Liver (tissue), 9 donors: Measurements from ENCODE around the gene NLRP11. TPM values are rescaled to one million over a fixed set of nuclear protein-coding genes. Genes with fewer than 3 reads are reported as not detected.

Experiments used
- DNase-seq: peaks from one replicate; pipeline ENCODE4 v3.0.0-alpha.2; 2017; ENCODE audit warnings: low spot score
- H3K27ac ChIP-seq, 2 donors: one replicate each; pipeline ENCODE4 v1.7.0; 2013; ENCODE audit warnings: inconsistent platforms in 2 of 2, low read length in 2 of 2, control low read depth in 1 of 2, low read depth in 1 of 2, mild to moderate bottlenecking in 1 of 2
- H3K27me3 ChIP-seq, 4 donors: one replicate each; pipeline versions ENCODE4 v1.6.1 to v1.7.0; 2013; ENCODE audit warnings: low read length in 3 of 4, inconsistent platforms in 1 of 4, mild to moderate bottlenecking in 1 of 4, moderate library complexity in 1 of 4; ENCODE audit not compliant: control insufficient read depth in 4 of 4, insufficient read depth in 4 of 4
- H3K36me3 ChIP-seq, 4 donors: one replicate each; pipeline versions ENCODE4 v1.6.1 to v1.7.0; 2013; ENCODE audit warnings: low read length in 3 of 4, mild to moderate bottlenecking in 3 of 4, low read depth in 1 of 4, moderate library complexity in 1 of 4; ENCODE audit not compliant: control insufficient read depth in 4 of 4, insufficient read depth in 3 of 4
- H3K4me1 ChIP-seq, 4 donors: one replicate each; pipeline versions ENCODE4 v1.6.1 to v1.7.0; 2013; ENCODE audit warnings: low read length in 3 of 4, mild to moderate bottlenecking in 3 of 4, moderate library complexity in 1 of 4; ENCODE audit not compliant: control insufficient read depth in 4 of 4, insufficient read depth in 4 of 4
- H3K4me3 ChIP-seq, 3 donors: one replicate each; pipeline versions ENCODE4 v1.6.1 to v1.7.0; 2013; ENCODE audit warnings: low read length in 3 of 3, control low read depth in 1 of 3, low read depth in 1 of 3, mild to moderate bottlenecking in 1 of 3
- H3K9ac ChIP-seq, 2 donors: one replicate each; pipeline ENCODE4 v1.7.0; 2013; ENCODE audit warnings: low read length in 2 of 2, mild to moderate bottlenecking in 2 of 2, moderate library complexity in 2 of 2, control low read depth in 1 of 2, low read depth in 1 of 2
- H3K9me3 ChIP-seq, 4 donors: one replicate each; pipeline versions ENCODE4 v1.6.1 to v1.7.0; 2013; ENCODE audit warnings: low read length in 3 of 4; ENCODE audit not compliant: control insufficient read depth in 4 of 4
- EGR1 ChIP-seq, 2 donors: IDR thresholded peaks; 2 replicates each; pipeline ENCODE4 v1.6.1; 2016 to 2018; ENCODE audit warnings: antibody characterized with exemption in 2 of 2, low read depth in 2 of 2
- FOXA1 ChIP-seq: IDR thresholded peaks from 2 replicates; pipeline ENCODE4 v1.6.1; 2016; ENCODE audit warnings: antibody characterized with exemption
- FOXA2 ChIP-seq: IDR thresholded peaks from 2 replicates; pipeline ENCODE4 v1.6.1; 2016; ENCODE audit warnings: antibody characterized with exemption
- GABPA ChIP-seq, 2 donors: IDR thresholded peaks in 1 of 2; conservative IDR thresholded peaks in 1 of 2; 2 replicates each; pipeline ENCODE4 v1.6.1; 2016; ENCODE audit warnings: antibody characterized with exemption in 2 of 2, mild to moderate bottlenecking in 1 of 2, moderate library complexity in 1 of 2
- HNF4A ChIP-seq, 2 donors: conservative IDR thresholded peaks; 2 replicates each; pipeline ENCODE4 v1.6.1; 2016; ENCODE audit warnings: antibody characterized with exemption in 2 of 2, mild to moderate bottlenecking in 2 of 2
- HNF4G ChIP-seq: IDR thresholded peaks from 2 replicates; pipeline ENCODE4 v1.6.1; 2016; ENCODE audit warnings: antibody characterized with exemption
- JUND ChIP-seq, 2 donors: IDR thresholded peaks; 2 replicates each; pipeline ENCODE4 v1.6.1; 2016; ENCODE audit warnings: antibody characterized with exemption in 2 of 2
- NR2F2 ChIP-seq: IDR thresholded peaks from 2 replicates; pipeline ENCODE4 v1.6.1; 2016; ENCODE audit warnings: antibody characterized with exemption
- RAD21 ChIP-seq, 2 donors: IDR thresholded peaks; 2 replicates each; pipeline ENCODE4 v1.6.1; 2016; ENCODE audit warnings: antibody characterized with exemption in 2 of 2, mild to moderate bottlenecking in 2 of 2
- RXRA ChIP-seq, 2 donors: IDR thresholded peaks; 2 replicates each; pipeline ENCODE4 v1.6.1; 2017 to 2018; ENCODE audit warnings: antibody characterized with exemption in 2 of 2, mild to moderate bottlenecking in 1 of 2
- SP1 ChIP-seq: IDR thresholded peaks from 2 replicates; pipeline ENCODE4 v1.6.1; 2018; ENCODE audit warnings: antibody characterized with exemption, mild to moderate bottlenecking
- TAF1 ChIP-seq: conservative IDR thresholded peaks from 2 replicates; pipeline ENCODE4 v1.6.1; 2016; ENCODE audit warnings: antibody characterized with exemption, mild to moderate bottlenecking
- YY1 ChIP-seq: IDR thresholded peaks from 2 replicates; pipeline ENCODE4 v1.6.1; 2016; ENCODE audit warnings: antibody characterized with exemption, mild to moderate bottlenecking
- WGBS: extraction: QIAGEN DNeasy Blood & Tissue Kit; methylation state at CpG from one replicate; pipeline ENCODE4 v1.1.7; 2013; 5-methylcytosine and 5-hydroxymethylcytosine counted together
- polyA plus RNA-seq, 2 donors: library from polyadenylated mRNA; stranded (reverse) in 1 of 2; unstranded in 1 of 2; fragments of 200-250 nt in 1 of 2; fragments of >200 nt in 1 of 2; fragmentation: Nextera tagmentation in 1 of 2; extraction: Ambion mirVana in 1 of 2; gene quantifications; one replicate each; pipeline versions ENCODE4 v1.2.1 to v1.2.3, GENCODE V29; 2013 to 2015
- total RNA-seq, 2 donors: library from RNA; depleted of rRNA; stranded (reverse); fragments of >200 nt; gene quantifications; one replicate each; pipeline ENCODE4 v1.2.3, GENCODE V29; 2014
- TF ChIP-seq, protein P1 (sequence below): fragments of 150-350 bp; IDR thresholded peaks from 2 replicates; pipeline ENCODE4 v1.5.1; 2017; ENCODE audit warnings: improper control_type of control experiment, low read depth, low read length; ENCODE audit not compliant: missing input control
- TF ChIP-seq, protein P2 (sequence below): IDR thresholded peaks from 2 replicates; pipeline ENCODE4 v1.6.1; 2016; ENCODE audit warnings: antibody characterized with exemption
- TF ChIP-seq, protein P3 (sequence below): IDR thresholded peaks from 2 replicates; pipeline ENCODE4 v1.6.1; 2016; ENCODE audit warnings: antibody characterized with exemption, mild to moderate bottlenecking
- TF ChIP-seq, protein P4 (sequence below): IDR thresholded peaks from 2 replicates; pipeline ENCODE4 v1.6.1; 2016; ENCODE audit warnings: antibody characterized with exemption
- TF ChIP-seq, protein P5 (sequence below): IDR thresholded peaks from 2 replicates; pipeline ENCODE4 v1.6.1; 2016; ENCODE audit warnings: antibody characterized with exemption
- donor health status: healthy.
- donor health status: healthy.
- donor health status: healthy.
- donor health status: healthy.
- donor health status: healthy.

Gene NLRP11
- total and polyA plus RNA-seq, 4 donors = 0.28 to 0.33 TPM; not detected in 2

DNA sequence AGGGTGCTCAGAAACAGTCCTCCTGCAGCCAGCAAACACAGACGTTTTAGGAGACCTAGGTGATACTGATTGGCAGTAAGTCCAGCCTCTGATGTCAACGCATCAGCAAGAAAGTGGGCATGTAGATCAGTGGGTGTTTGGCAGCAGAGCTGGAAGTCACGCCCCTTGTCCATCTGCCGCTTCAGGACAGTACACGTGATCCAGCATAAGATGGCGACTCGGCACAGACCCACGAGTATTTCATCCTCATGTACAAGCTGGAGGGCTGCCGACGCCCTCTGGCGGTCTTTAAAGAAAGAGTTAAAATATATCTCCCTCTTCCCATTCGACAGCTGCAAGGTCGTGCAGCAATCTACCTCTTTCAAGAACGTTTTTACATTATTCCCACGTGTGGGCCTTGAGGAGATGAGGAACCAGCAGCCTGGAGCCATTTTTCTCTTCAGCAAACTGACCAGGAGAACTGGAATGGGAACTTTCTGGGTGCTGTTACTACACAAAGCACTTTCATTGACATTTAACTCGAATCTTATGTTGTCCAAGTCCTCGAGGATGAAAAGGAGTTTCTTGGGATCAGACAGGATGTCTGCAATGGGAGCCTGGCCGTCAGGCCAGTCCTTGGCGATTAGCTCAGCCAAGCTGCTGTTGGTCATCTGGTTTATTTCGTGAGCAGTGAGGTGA is 22.3 kb downstream of the NLRP11 start:
- TF ChIP-seq RXRA (IDR thresholded peaks at IDR 0.05) = no peak
- peak in 1 of 2 donors; percentile 23 for TF ChIP-seq HNF4A (conservative IDR thresholded peaks at IDR 0.05)
- no peak for TF ChIP-seq FOXA1
- no peak for TF ChIP-seq TAF1
- TF ChIP-seq JUND (IDR thresholded peaks at IDR 0.05) = no peak
- peak; percentile 92 to 95 for TF ChIP-seq RAD21 (IDR thresholded peaks at IDR 0.05)
- TF ChIP-seq, protein P1, sequence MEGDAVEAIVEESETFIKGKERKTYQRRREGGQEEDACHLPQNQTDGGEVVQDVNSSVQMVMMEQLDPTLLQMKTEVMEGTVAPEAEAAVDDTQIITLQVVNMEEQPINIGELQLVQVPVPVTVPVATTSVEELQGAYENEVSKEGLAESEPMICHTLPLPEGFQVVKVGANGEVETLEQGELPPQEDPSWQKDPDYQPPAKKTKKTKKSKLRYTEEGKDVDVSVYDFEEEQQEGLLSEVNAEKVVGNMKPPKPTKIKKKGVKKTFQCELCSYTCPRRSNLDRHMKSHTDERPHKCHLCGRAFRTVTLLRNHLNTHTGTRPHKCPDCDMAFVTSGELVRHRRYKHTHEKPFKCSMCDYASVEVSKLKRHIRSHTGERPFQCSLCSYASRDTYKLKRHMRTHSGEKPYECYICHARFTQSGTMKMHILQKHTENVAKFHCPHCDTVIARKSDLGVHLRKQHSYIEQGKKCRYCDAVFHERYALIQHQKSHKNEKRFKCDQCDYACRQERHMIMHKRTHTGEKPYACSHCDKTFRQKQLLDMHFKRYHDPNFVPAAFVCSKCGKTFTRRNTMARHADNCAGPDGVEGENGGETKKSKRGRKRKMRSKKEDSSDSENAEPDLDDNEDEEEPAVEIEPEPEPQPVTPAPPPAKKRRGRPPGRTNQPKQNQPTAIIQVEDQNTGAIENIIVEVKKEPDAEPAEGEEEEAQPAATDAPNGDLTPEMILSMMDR = peak; percentile 58
- TF ChIP-seq, protein P2, sequence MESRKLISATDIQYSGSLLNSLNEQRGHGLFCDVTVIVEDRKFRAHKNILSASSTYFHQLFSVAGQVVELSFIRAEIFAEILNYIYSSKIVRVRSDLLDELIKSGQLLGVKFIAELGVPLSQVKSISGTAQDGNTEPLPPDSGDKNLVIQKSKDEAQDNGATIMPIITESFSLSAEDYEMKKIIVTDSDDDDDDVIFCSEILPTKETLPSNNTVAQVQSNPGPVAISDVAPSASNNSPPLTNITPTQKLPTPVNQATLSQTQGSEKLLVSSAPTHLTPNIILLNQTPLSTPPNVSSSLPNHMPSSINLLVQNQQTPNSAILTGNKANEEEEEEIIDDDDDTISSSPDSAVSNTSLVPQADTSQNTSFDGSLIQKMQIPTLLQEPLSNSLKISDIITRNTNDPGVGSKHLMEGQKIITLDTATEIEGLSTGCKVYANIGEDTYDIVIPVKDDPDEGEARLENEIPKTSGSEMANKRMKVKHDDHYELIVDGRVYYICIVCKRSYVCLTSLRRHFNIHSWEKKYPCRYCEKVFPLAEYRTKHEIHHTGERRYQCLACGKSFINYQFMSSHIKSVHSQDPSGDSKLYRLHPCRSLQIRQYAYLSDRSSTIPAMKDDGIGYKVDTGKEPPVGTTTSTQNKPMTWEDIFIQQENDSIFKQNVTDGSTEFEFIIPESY = no peak
- TF ChIP-seq, protein P3, sequence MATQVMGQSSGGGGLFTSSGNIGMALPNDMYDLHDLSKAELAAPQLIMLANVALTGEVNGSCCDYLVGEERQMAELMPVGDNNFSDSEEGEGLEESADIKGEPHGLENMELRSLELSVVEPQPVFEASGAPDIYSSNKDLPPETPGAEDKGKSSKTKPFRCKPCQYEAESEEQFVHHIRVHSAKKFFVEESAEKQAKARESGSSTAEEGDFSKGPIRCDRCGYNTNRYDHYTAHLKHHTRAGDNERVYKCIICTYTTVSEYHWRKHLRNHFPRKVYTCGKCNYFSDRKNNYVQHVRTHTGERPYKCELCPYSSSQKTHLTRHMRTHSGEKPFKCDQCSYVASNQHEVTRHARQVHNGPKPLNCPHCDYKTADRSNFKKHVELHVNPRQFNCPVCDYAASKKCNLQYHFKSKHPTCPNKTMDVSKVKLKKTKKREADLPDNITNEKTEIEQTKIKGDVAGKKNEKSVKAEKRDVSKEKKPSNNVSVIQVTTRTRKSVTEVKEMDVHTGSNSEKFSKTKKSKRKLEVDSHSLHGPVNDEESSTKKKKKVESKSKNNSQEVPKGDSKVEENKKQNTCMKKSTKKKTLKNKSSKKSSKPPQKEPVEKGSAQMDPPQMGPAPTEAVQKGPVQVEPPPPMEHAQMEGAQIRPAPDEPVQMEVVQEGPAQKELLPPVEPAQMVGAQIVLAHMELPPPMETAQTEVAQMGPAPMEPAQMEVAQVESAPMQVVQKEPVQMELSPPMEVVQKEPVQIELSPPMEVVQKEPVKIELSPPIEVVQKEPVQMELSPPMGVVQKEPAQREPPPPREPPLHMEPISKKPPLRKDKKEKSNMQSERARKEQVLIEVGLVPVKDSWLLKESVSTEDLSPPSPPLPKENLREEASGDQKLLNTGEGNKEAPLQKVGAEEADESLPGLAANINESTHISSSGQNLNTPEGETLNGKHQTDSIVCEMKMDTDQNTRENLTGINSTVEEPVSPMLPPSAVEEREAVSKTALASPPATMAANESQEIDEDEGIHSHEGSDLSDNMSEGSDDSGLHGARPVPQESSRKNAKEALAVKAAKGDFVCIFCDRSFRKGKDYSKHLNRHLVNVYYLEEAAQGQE = no peak
- TF ChIP-seq YY1 = peak; percentile 97
- TF ChIP-seq NR2F2 = no peak
- TF ChIP-seq, protein P4, sequence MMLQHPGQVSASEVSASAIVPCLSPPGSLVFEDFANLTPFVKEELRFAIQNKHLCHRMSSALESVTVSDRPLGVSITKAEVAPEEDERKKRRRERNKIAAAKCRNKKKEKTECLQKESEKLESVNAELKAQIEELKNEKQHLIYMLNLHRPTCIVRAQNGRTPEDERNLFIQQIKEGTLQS = no peak
- no peak for TF ChIP-seq FOXA2
- TF ChIP-seq GABPA (IDR thresholded peaks at IDR 0.05 in 1 of 2, conservative IDR thresholded peaks at IDR 0.05 in 1 of 2) = peak in 1 of 2 donors; percentile 45
- no peak for TF ChIP-seq EGR1 (IDR thresholded peaks at IDR 0.05; ENCODE audit: low read depth in 2 of 2)
- TF ChIP-seq HNF4G = no peak
- TF ChIP-seq SP1 = no peak
- TF ChIP-seq, protein P5, sequence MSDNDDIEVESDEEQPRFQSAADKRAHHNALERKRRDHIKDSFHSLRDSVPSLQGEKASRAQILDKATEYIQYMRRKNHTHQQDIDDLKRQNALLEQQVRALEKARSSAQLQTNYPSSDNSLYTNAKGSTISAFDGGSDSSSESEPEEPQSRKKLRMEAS = peak; percentile 52
- 23% methylated on average over 20 of the region's 20 CpGs for whole genome bisulfite sequencing
- peaks cover 0 to 8% (median 3%) of the 10 kb centered on the region in 4 donors for H3K4me1 ChIP-seq

More for the DNA sequence above, 22.3 kb downstream of the NLRP11 start:
- no peaks in the 10 kb centered on the region for H3K27me3 ChIP-seq
- H3K36me3 ChIP-seq = no peaks in the 10 kb centered on the region
- no peak overlapping the region for H3K9ac ChIP-seq
- DNase-seq = no peak
- no peak overlapping the region for H3K27ac ChIP-seq
- H3K9me3 ChIP-seq = no peaks in the 10 kb centered on the region
- peak overlapping the region in 2 of 3 donors; percentile 10 to 30 for H3K4me3 ChIP-seq
